Activated T-helper 17 cell treated with anti-CD3 and anti-CD28 coated beads, Interleukin-2, amount 50 U/mL, for 72 hours (primary cell): ENCODE measurements around the gene CFTR. TPM values are rescaled to one million over a fixed set of nuclear protein-coding genes. Genes with fewer than 3 reads are reported as not detected.

Source experiments
- ATAC-seq: fragments of 150-1000 bp; cut with Tn5 transposase; replicated peaks from 2 replicates; pipeline ENCODE4 v1.10.0; 2021; ENCODE audit warnings: mild to moderate bottlenecking, moderate library complexity
- H3K27ac Mint-ChIP-seq: one replicate; pipeline ENCODE4 v1.8.0; 2022; ENCODE audit warnings: mixed read lengths
- H3K27me3 Mint-ChIP-seq: one replicate; pipeline ENCODE4 v1.8.0; 2022; ENCODE audit warnings: mixed read lengths
- H3K36me3 Mint-ChIP-seq: one replicate; pipeline ENCODE4 v1.8.0; 2022; ENCODE audit warnings: low read depth, mild to moderate bottlenecking, mixed read lengths
- H3K4me1 Mint-ChIP-seq: one replicate; pipeline ENCODE4 v1.8.0; 2022; ENCODE audit warnings: mixed read lengths
- H3K4me3 Mint-ChIP-seq: one replicate; pipeline ENCODE4 v1.8.0; 2022; ENCODE audit warnings: mild to moderate bottlenecking, mixed read lengths
- H3K9me3 Mint-ChIP-seq: one replicate; pipeline ENCODE4 v1.8.0; 2022; ENCODE audit warnings: mixed read lengths
- total RNA-seq, 2 donors: library from RNA; stranded (reverse); gene quantifications; one replicate each; pipeline ENCODE4 v1.2.3, GENCODE V29; 2022

CFTR gene
- total RNA-seq, 2 donors from 2014 or later, result not detected

GRCh38 chr7:117664047-117664446, 184.2 kb downstream of the CFTR start:
- Mint-ChIP-seq H3K4me1 (no peaks in the 10 kb centered on the region), H3K27me3 (no peaks in the 10 kb centered on the region), H3K9me3 (peaks cover 2% of the 10 kb centered on the region), H3K27ac (no peak overlapping the region), H3K4me3 (no peak overlapping the region), H3K36me3 (no peaks in the 10 kb centered on the region)
- no peak for ATAC-seq

GRCh38 chr7:117665368-117665767, 185.5 kb downstream of the CFTR start:
- no peaks in the 10 kb centered on the region for H3K27me3 Mint-ChIP-seq
- no peak for ATAC-seq
- no peaks in the 10 kb centered on the region for H3K4me1 Mint-ChIP-seq
- H3K27ac Mint-ChIP-seq, result no peak overlapping the region
- no peaks in the 10 kb centered on the region for H3K36me3 Mint-ChIP-seq
- H3K9me3 Mint-ChIP-seq, result no peaks in the 10 kb centered on the region
- H3K4me3 Mint-ChIP-seq, result no peak overlapping the region

- H3K27ac Mint-ChIP-seq, result no peak overlapping the region
- H3K27me3 Mint-ChIP-seq, result no peaks in the 10 kb centered on the region
- H3K4me1 Mint-ChIP-seq, result no peaks in the 10 kb centered on the region
- no peak for ATAC-seq
- H3K36me3 Mint-ChIP-seq, result no peaks in the 10 kb centered on the region
- H3K4me3 Mint-ChIP-seq, result no peak overlapping the region
- H3K9me3 Mint-ChIP-seq, result no peaks in the 10 kb centered on the region
These were observed 186.2 kb downstream of the CFTR start for GRCh38 chr7:117666031-117666430.

GRCh38 chr7:117666689-117667088, 186.9 kb downstream of the CFTR start:
- no peak overlapping the region for H3K27ac Mint-ChIP-seq

GRCh38 chr7:117667456-117667855, 187.6 kb downstream of the CFTR start:
- H3K36me3 Mint-ChIP-seq, result no peaks in the 10 kb centered on the region
- no peak overlapping the region for H3K4me3 Mint-ChIP-seq
- no peak overlapping the region for H3K27ac Mint-ChIP-seq
- H3K9me3 Mint-ChIP-seq, result no peaks in the 10 kb centered on the region
- H3K4me1 Mint-ChIP-seq, result no peaks in the 10 kb centered on the region
- H3K27me3 Mint-ChIP-seq, result peaks cover 4% of the 10 kb centered on the region
- no peak for ATAC-seq

More at GRCh38 chr7:117666689-117667088, 186.9 kb downstream of the CFTR start:
- Mint-ChIP-seq H3K9me3 (no peaks in the 10 kb centered on the region), H3K27me3 (peaks cover under 1% of the 10 kb centered on the region), H3K36me3 (no peaks in the 10 kb centered on the region), H3K4me1 (no peaks in the 10 kb centered on the region), H3K4me3 (no peak overlapping the region)
- no peak for ATAC-seq

- ATAC-seq, result no peak
- Mint-ChIP-seq H3K4me1 (no peaks in the 10 kb centered on the region), H3K27me3 (peaks cover 4% of the 10 kb centered on the region), H3K9me3 (no peaks in the 10 kb centered on the region), H3K27ac (no peak overlapping the region), H3K4me3 (no peak overlapping the region), H3K36me3 (no peaks in the 10 kb centered on the region)
These were observed 190.0 kb downstream of the CFTR start for GRCh38 chr7:117669818-117670217.

GRCh38 chr7:117672453-117672852, 192.6 kb downstream of the CFTR start:
- Mint-ChIP-seq H3K27ac (no peak overlapping the region), H3K9me3 (no peaks in the 10 kb centered on the region), H3K4me3 (no peak overlapping the region), H3K36me3 (no peaks in the 10 kb centered on the region), H3K4me1 (no peaks in the 10 kb centered on the region), H3K27me3 (peaks cover 8% of the 10 kb centered on the region)
- ATAC-seq, result no peak

GRCh38 chr7:117673367-117673766, 193.5 kb downstream of the CFTR start:
- no peaks in the 10 kb centered on the region for H3K9me3 Mint-ChIP-seq
- H3K4me3 Mint-ChIP-seq, result no peak overlapping the region
- peaks cover 8% of the 10 kb centered on the region for H3K27me3 Mint-ChIP-seq
- H3K27ac Mint-ChIP-seq, result no peak overlapping the region
- no peak for ATAC-seq
- no peaks in the 10 kb centered on the region for H3K36me3 Mint-ChIP-seq
- no peaks in the 10 kb centered on the region for H3K4me1 Mint-ChIP-seq

GRCh38 chr7:117673839-117674238, 194.0 kb downstream of the CFTR start:
- Mint-ChIP-seq H3K27ac (no peak overlapping the region), H3K36me3 (no peaks in the 10 kb centered on the region), H3K27me3 (peaks cover 8% of the 10 kb centered on the region), H3K4me1 (no peaks in the 10 kb centered on the region), H3K9me3 (no peaks in the 10 kb centered on the region), H3K4me3 (no peak overlapping the region)
- no peak for ATAC-seq

GRCh38 chr7:117674617-117675016, 194.8 kb downstream of the CFTR start:
- H3K4me3 Mint-ChIP-seq, result no peak overlapping the region
- H3K27ac Mint-ChIP-seq, result no peak overlapping the region
- peaks cover 8% of the 10 kb centered on the region for H3K27me3 Mint-ChIP-seq
- no peaks in the 10 kb centered on the region for H3K36me3 Mint-ChIP-seq
- no peaks in the 10 kb centered on the region for H3K9me3 Mint-ChIP-seq
- ATAC-seq, result no peak
- H3K4me1 Mint-ChIP-seq, result no peaks in the 10 kb centered on the region

- no peak overlapping the region for H3K27ac Mint-ChIP-seq
- H3K36me3 Mint-ChIP-seq, result no peaks in the 10 kb centered on the region
- peaks cover 8% of the 10 kb centered on the region for H3K27me3 Mint-ChIP-seq
- no peaks in the 10 kb centered on the region for H3K4me1 Mint-ChIP-seq
- ATAC-seq, result no peak
- H3K9me3 Mint-ChIP-seq, result no peaks in the 10 kb centered on the region
- no peak overlapping the region for H3K4me3 Mint-ChIP-seq
These were observed 195.9 kb downstream of the CFTR start for GRCh38 chr7:117675497-117676435.

GRCh38 chr7:117679120-117679519, 199.3 kb downstream of the CFTR start:
- no peak for ATAC-seq
- H3K36me3 Mint-ChIP-seq, result no peaks in the 10 kb centered on the region
- no peaks in the 10 kb centered on the region for H3K9me3 Mint-ChIP-seq
- H3K27ac Mint-ChIP-seq, result no peak overlapping the region
- no peaks in the 10 kb centered on the region for H3K4me1 Mint-ChIP-seq
- peaks cover 4% of the 10 kb centered on the region for H3K27me3 Mint-ChIP-seq
- H3K4me3 Mint-ChIP-seq, result no peak overlapping the region

GRCh38 chr7:117682681-117683385, 203.0 kb downstream of the CFTR start:
- Mint-ChIP-seq H3K27ac (no peak overlapping the region), H3K4me1 (no peaks in the 10 kb centered on the region), H3K27me3 (no peaks in the 10 kb centered on the region), H3K4me3 (no peak overlapping the region), H3K36me3 (no peaks in the 10 kb centered on the region), H3K9me3 (no peaks in the 10 kb centered on the region)
- no peak for ATAC-seq

GRCh38 chr7:117683430-117684175, 203.8 kb downstream of the CFTR start:
- no peak overlapping the region for H3K4me3 Mint-ChIP-seq
- no peak overlapping the region for H3K27ac Mint-ChIP-seq
- no peaks in the 10 kb centered on the region for H3K9me3 Mint-ChIP-seq
- H3K36me3 Mint-ChIP-seq, result no peaks in the 10 kb centered on the region
- peaks cover 2% of the 10 kb centered on the region for H3K27me3 Mint-ChIP-seq
- H3K4me1 Mint-ChIP-seq, result no peaks in the 10 kb centered on the region
- no peak for ATAC-seq
